Smooth muscle cell (in vitro differentiated cells): Measurements from ENCODE around the gene DAB1. TPM values are rescaled to one million over a fixed set of nuclear protein-coding genes. Genes with fewer than 3 reads are reported as not detected.

Source experiments
- DNase-seq: peaks from one replicate; lab custom pipeline; 2025; ENCODE audit not compliant: unreplicated experiment; lab: John Stamatoyannopoulos, UW
- H2AFZ ChIP-seq: fragments of 200-600 bp; sonication (generic); 2 replicates; pipeline ENCODE4 v1.6.0; 2016; ENCODE audit warnings: antibody characterized with exemption, low read depth, mild to moderate bottlenecking
- H3F3A ChIP-seq: fragments of 200-600 bp; sonication (generic); 2 replicates; pipeline ENCODE4 v1.6.0; 2017; ENCODE audit warnings: antibody characterized with exemption, low read depth
- H3K27ac ChIP-seq: fragments of 200-600 bp; sonication (generic); 2 replicates; pipeline ENCODE4 v1.5.1; 2016; ENCODE audit warnings: low read depth, mild to moderate bottlenecking
- H3K27me3 ChIP-seq: fragments of 200-600 bp; sonication (generic); 2 replicates; pipeline ENCODE4 v1.6.1; 2016; ENCODE audit warnings: low read depth, mild to moderate bottlenecking
- H3K36me3 ChIP-seq: fragments of 200-600 bp; sonication (generic); 2 replicates; pipeline ENCODE4 v1.5.1; 2016; ENCODE audit warnings: low read depth
- H3K4me1 ChIP-seq: fragments of 200-600 bp; sonication (generic); 2 replicates; pipeline ENCODE4 v1.5.1; 2016; ENCODE audit warnings: low read depth
- H3K4me2 ChIP-seq: fragments of 200-600 bp; sonication (generic); 2 replicates; pipeline ENCODE4 v1.6.0; 2016; ENCODE audit warnings: mild to moderate bottlenecking
- H3K4me3 ChIP-seq: fragments of 200-600 bp; sonication (generic); 2 replicates; pipeline ENCODE4 v1.5.1; 2016; ENCODE audit warnings: mild to moderate bottlenecking
- H3K79me2 ChIP-seq: fragments of 200-600 bp; sonication (generic); 2 replicates; pipeline ENCODE4 v1.6.0; 2016; ENCODE audit warnings: low read depth, mild to moderate bottlenecking
- H3K9ac ChIP-seq: fragments of 200-600 bp; sonication (generic); 2 replicates; pipeline ENCODE4 v1.6.0; 2016; ENCODE audit warnings: low read depth
- H3K9me3 ChIP-seq: fragments of 200-600 bp; sonication (generic); replicated peaks from 2 replicates; pipeline ENCODE4 v1.5.1; 2016; ENCODE audit warnings: low read depth
- H4K20me1 ChIP-seq: fragments of 200-600 bp; sonication (generic); 2 replicates; pipeline ENCODE4 v1.6.0; 2016; ENCODE audit warnings: low read depth
- WGBS: methylation state at CpG from one replicate; pipeline ENCODE4 v1.1.7; 2016; ENCODE audit warnings: low lambda C conversion rate; 5-methylcytosine and 5-hydroxymethylcytosine counted together
- polyA plus RNA-seq: library from polyadenylated mRNA; unstranded; fragments of >200 nt; fragmentation: Nextera tagmentation; extraction: Ambion mirVana; gene quantifications from 2 replicates; pipeline ENCODE4 v1.2.1, GENCODE V29; 2016
- total RNA-seq: library from RNA; depleted of rRNA; stranded (reverse); fragments of >200 nt; gene quantifications from 2 replicates; pipeline ENCODE4 v1.2.3, GENCODE V29; 2014
- TF ChIP-seq, protein P1 (sequence below): fragments of 200-600 bp; sonication (generic); IDR thresholded peaks from 2 replicates; pipeline ENCODE4 v1.5.1; 2017; ENCODE audit warnings: borderline replicate concordance, mild to moderate bottlenecking, antibody characterized with exemption; ENCODE audit not compliant: insufficient read depth, poor library complexity, severe bottlenecking

The DAB1 gene
- total and polyA plus RNA-seq, 2 experiments from 2014 or later, result 0.22 to 0.30 TPM

DNA sequence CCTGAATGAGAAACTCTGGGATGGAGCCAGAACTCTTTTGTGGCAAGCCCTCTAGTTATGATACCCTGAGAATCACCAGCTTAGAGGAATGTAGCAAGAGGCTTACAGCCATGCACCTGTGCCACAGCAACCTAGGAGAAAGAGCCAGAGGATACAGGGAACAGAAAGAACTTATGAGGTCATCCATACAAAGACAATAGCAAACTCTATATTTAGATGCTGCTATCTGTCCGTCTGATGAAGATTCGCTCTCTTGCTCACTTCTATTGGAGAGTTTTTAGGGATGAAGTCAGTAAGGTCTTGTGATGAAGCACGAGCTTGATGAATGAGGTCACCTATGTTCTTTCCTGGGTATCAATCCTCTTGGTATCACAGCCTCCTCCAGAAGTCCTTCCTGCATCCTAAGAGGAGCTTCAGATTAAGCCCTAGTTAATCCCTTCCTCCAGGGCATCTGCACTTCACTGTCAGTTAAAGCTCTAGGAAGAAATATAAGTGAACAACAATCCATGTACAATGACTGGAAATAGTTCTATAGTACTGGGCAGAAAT, 185.6 kb downstream of the DAB1 start:
- Histone ChIP-seq H3K79me2 (no peaks in the 10 kb centered on the region), H2AFZ (no peak overlapping the region), H3K4me3 (no peak overlapping the region), H3K4me2 (no peak overlapping the region), H3K27ac (no peak overlapping the region), H3K9ac (no peak overlapping the region), H3K27me3 (no peaks in the 10 kb centered on the region), H3K4me1 (no peaks in the 10 kb centered on the region), H3K9me3 (no peaks in the 10 kb centered on the region), H3K36me3 (no peaks in the 10 kb centered on the region), H3F3A (no peaks in the 10 kb centered on the region), H4K20me1 (no peaks in the 10 kb centered on the region)
- no peak for DNase-seq
- TF ChIP-seq, protein P1, sequence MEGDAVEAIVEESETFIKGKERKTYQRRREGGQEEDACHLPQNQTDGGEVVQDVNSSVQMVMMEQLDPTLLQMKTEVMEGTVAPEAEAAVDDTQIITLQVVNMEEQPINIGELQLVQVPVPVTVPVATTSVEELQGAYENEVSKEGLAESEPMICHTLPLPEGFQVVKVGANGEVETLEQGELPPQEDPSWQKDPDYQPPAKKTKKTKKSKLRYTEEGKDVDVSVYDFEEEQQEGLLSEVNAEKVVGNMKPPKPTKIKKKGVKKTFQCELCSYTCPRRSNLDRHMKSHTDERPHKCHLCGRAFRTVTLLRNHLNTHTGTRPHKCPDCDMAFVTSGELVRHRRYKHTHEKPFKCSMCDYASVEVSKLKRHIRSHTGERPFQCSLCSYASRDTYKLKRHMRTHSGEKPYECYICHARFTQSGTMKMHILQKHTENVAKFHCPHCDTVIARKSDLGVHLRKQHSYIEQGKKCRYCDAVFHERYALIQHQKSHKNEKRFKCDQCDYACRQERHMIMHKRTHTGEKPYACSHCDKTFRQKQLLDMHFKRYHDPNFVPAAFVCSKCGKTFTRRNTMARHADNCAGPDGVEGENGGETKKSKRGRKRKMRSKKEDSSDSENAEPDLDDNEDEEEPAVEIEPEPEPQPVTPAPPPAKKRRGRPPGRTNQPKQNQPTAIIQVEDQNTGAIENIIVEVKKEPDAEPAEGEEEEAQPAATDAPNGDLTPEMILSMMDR, result no peak
- 74% methylated on average over 3 of the region's 3 CpGs for WGBS

DNA sequence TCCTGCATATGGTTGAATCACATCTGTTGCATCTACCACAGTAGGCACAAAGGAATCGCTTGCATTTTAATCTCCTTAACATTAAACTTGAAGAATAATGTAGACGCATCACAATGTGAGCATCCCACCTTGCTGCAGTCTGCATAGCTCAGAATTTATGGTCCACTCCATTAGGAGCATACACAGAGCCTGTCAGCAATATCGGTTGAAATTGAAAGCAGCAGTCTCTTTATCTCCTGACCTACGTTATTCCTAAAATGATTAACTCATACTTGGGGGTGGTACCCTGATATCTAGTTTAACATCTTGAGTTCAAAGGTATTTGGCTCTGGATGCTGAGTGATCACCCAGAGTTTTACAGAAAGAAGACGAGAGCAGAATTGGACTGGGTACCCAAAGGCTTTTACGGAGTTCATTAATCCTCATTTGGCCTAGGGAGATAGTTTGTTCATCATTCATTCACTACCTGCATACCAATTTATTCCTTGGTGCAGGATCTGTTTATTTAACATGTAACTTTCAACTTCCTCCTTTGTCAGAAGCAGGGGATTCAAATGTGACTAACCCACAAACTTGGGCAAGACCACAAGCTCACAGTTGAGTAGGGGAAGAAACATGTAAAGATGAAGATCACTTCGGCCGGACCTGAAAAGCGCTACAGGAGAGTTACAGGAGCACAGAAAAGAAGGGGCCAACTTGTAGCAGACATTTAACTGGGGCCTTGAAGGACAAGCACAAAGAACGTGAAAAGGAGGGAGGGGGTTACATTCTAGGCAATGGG, 187.9 kb downstream of the DAB1 start:
- no peaks in the 10 kb centered on the region for H3K36me3 ChIP-seq
- H3F3A ChIP-seq, result no peaks in the 10 kb centered on the region
- no peak for DNase-seq
- no peaks in the 10 kb centered on the region for H3K79me2 ChIP-seq
- 92% methylated on average over 10 of the region's 10 CpGs for WGBS
- no peaks in the 10 kb centered on the region for H3K27me3 ChIP-seq
- H3K4me3 ChIP-seq, result no peak overlapping the region
- no peak overlapping the region for H3K9ac ChIP-seq
- no peak overlapping the region for H3K4me2 ChIP-seq
- no peak overlapping the region for H3K27ac ChIP-seq
- TF ChIP-seq, protein P1, result no peak
- no peak overlapping the region for H2AFZ ChIP-seq
- no peaks in the 10 kb centered on the region for H4K20me1 ChIP-seq
- no peaks in the 10 kb centered on the region for H3K9me3 ChIP-seq
- H3K4me1 ChIP-seq, result no peaks in the 10 kb centered on the region

DNA sequence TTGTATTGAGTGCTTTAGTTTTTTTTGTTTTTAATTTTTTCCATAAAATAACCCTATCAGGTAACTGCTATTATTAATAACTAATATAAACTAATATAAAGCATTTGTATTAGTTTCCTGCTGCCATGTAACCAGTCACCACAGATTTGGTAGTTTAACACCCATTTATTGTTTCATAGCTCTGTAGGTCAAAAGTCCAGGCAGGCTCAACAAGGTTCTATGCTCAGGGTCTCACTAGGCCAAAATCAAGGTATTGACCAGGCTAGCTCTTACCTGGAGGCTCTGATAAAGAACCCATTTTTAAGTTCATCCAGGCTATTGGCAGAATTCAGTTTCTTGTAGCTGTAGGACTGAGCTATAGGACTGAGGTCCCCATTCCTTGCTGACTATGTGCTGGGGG, 189.4 kb downstream of the DAB1 start:
- no peaks in the 10 kb centered on the region for H3F3A ChIP-seq

More for the DNA sequence above, 189.4 kb downstream of the DAB1 start:
- no peak overlapping the region for H3K9ac ChIP-seq
- H4K20me1 ChIP-seq, result no peaks in the 10 kb centered on the region
- TF ChIP-seq, protein P1, result no peak
- no peak overlapping the region for H3K27ac ChIP-seq
- no peaks in the 10 kb centered on the region for H3K79me2 ChIP-seq
- no peaks in the 10 kb centered on the region for H3K36me3 ChIP-seq
- no peak overlapping the region for H3K4me3 ChIP-seq
- no peaks in the 10 kb centered on the region for H3K9me3 ChIP-seq
- no peak for DNase-seq
- no peak overlapping the region for H3K4me2 ChIP-seq
- no peaks in the 10 kb centered on the region for H3K4me1 ChIP-seq
- no peaks in the 10 kb centered on the region for H3K27me3 ChIP-seq
- no peak overlapping the region for H2AFZ ChIP-seq
